Esophagus muscularis mucosa (tissue), 3 donors: ENCODE data around the gene SLC15A1.

Experiments used
- POLR2AphosphoS5 ChIP-seq, 2 donors: sonication (generic); formaldehyde crosslinking; IDR thresholded peaks; one replicate each; pipeline ENCODE4 v1.6.1; 2017; ENCODE audit warnings: antibody characterized with exemption in 2 of 2
- TF ChIP-seq, protein P1 (sequence below), 3 experiments: fragments of 200-600 bp in 2 of 3; fragments of 450-650 bp in 1 of 3; sonication (generic) in 2 of 3; IDR thresholded peaks; one replicate each; pipeline ENCODE4 v1.5.1; 2017 to 2019; ENCODE audit warnings: antibody characterized with exemption in 3 of 3, mild to moderate bottlenecking in 2 of 3, moderate library complexity in 1 of 3

GRCh38 chr13:98721825-98722510 lies 30.5 kb downstream of the SLC15A1 start:
- TF ChIP-seq, protein P1, sequence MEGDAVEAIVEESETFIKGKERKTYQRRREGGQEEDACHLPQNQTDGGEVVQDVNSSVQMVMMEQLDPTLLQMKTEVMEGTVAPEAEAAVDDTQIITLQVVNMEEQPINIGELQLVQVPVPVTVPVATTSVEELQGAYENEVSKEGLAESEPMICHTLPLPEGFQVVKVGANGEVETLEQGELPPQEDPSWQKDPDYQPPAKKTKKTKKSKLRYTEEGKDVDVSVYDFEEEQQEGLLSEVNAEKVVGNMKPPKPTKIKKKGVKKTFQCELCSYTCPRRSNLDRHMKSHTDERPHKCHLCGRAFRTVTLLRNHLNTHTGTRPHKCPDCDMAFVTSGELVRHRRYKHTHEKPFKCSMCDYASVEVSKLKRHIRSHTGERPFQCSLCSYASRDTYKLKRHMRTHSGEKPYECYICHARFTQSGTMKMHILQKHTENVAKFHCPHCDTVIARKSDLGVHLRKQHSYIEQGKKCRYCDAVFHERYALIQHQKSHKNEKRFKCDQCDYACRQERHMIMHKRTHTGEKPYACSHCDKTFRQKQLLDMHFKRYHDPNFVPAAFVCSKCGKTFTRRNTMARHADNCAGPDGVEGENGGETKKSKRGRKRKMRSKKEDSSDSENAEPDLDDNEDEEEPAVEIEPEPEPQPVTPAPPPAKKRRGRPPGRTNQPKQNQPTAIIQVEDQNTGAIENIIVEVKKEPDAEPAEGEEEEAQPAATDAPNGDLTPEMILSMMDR (IDR thresholded peaks at IDR 0.05): no peak
- TF ChIP-seq POLR2AphosphoS5 (IDR thresholded peaks at IDR 0.05): no peak
